Neuronal stem cell (in vitro differentiated cells): Measurements from ENCODE around the gene CASK.

Experiments used
- DNase-seq: peaks from one replicate; pipeline ENCODE4 v3.0.0-alpha.2; 2013; ENCODE audit warnings: low spot score
- H2AFZ ChIP-seq: one replicate; pipeline ENCODE4 v1.6.1; 2013; ENCODE audit warnings: mild to moderate bottlenecking, low read length, inconsistent platforms
- H2AK5ac ChIP-seq: 2 replicates; pipeline ENCODE4 v1.6.1; 2013; ENCODE audit warnings: low read depth, mild to moderate bottlenecking, inconsistent platforms, low read length, moderate library complexity, mixed read lengths
- H2BK120ac ChIP-seq: 2 replicates; pipeline ENCODE4 v1.6.1; 2013; ENCODE audit warnings: low read depth, mild to moderate bottlenecking, inconsistent platforms, low read length, moderate library complexity, mixed read lengths
- H2BK12ac ChIP-seq: one replicate; pipeline ENCODE4 v1.6.1; 2013; ENCODE audit warnings: low read length, inconsistent platforms
- H2BK15ac ChIP-seq: 2 replicates; pipeline ENCODE4 v1.6.1; 2013; ENCODE audit warnings: mild to moderate bottlenecking, low read length, inconsistent platforms, mixed read lengths
- H2BK5ac ChIP-seq: one replicate; pipeline ENCODE4 v1.6.1; 2013; ENCODE audit warnings: inconsistent platforms, mild to moderate bottlenecking, low read length, moderate library complexity
- H3K14ac ChIP-seq: one replicate; pipeline ENCODE4 v1.6.1; 2013; ENCODE audit warnings: low read length, inconsistent platforms
- H3K18ac ChIP-seq: 2 replicates; pipeline ENCODE4 v1.6.1; 2013; ENCODE audit warnings: low read length, inconsistent platforms
- H3K23ac ChIP-seq: 2 replicates; pipeline ENCODE4 v1.6.1; 2013; ENCODE audit warnings: low read depth, mild to moderate bottlenecking, mixed read lengths, low read length, inconsistent platforms; ENCODE audit not compliant: poor library complexity
- H3K27ac ChIP-seq: replicated peaks from 3 replicates; pipeline ENCODE4 v1.5.1; 2013; ENCODE audit warnings: low read length, inconsistent platforms
- H3K27me3 ChIP-seq, 3 experiments: 2 replicates each; pipeline ENCODE4 v1.6.1; 2013; ENCODE audit warnings: low read length in 3 of 3, mild to moderate bottlenecking in 2 of 3, inconsistent platforms in 1 of 3, low read depth in 1 of 3, mixed read lengths in 1 of 3, moderate library complexity in 1 of 3; ENCODE audit not compliant: control insufficient read depth in 3 of 3, insufficient read depth in 3 of 3
- H3K36me3 ChIP-seq, 2 donors: replicated peaks in 1 of 2; 2 replicates each; pipeline ENCODE4 v1.6.1; 2013; ENCODE audit warnings: low read length in 2 of 2; ENCODE audit not compliant: control insufficient read depth in 2 of 2, insufficient read depth in 2 of 2
- H3K4ac ChIP-seq: 2 replicates; pipeline ENCODE4 v1.6.1; 2013; ENCODE audit warnings: inconsistent platforms, mild to moderate bottlenecking, low read length, moderate library complexity
- H3K4me1 ChIP-seq, 2 donors: 1 replicate in 1 of 2; 2 replicates in 1 of 2; pipeline ENCODE4 v1.6.1; 2013; ENCODE audit warnings: low read length in 2 of 2, low read depth in 1 of 2; ENCODE audit not compliant: control insufficient read depth in 2 of 2, insufficient read depth in 1 of 2
- H3K4me2 ChIP-seq: one replicate; pipeline ENCODE4 v1.6.1; 2013; ENCODE audit warnings: mild to moderate bottlenecking, low read length, inconsistent platforms; ENCODE audit not compliant: insufficient read depth, poor library complexity, severe bottlenecking
- H3K4me3 ChIP-seq, 2 donors: 2 replicates each; pipeline ENCODE4 v1.5.1; 2013; ENCODE audit warnings: low read length in 2 of 2, mild to moderate bottlenecking in 2 of 2, inconsistent platforms in 1 of 2, moderate library complexity in 1 of 2
- H3K79me1 ChIP-seq: one replicate; pipeline ENCODE4 v1.6.1; 2013; ENCODE audit warnings: low read depth, mild to moderate bottlenecking, inconsistent platforms, low read length, moderate library complexity
- H3K9ac ChIP-seq: one replicate; pipeline ENCODE4 v1.6.1; 2013; ENCODE audit warnings: mild to moderate bottlenecking, low read depth, low read length, inconsistent platforms; ENCODE audit not compliant: poor library complexity
- H3K9me3 ChIP-seq, 2 donors: replicated peaks in 1 of 2; 2 replicates each; pipeline versions ENCODE3 to v1.6.1; 2013; ENCODE audit warnings: low read length in 2 of 2, mild to moderate bottlenecking in 2 of 2, inconsistent platforms in 1 of 2, low read depth in 1 of 2, mixed read lengths in 1 of 2, moderate library complexity in 1 of 2; ENCODE audit not compliant: control insufficient read depth in 2 of 2, insufficient read depth in 1 of 2
- H4K8ac ChIP-seq: one replicate; pipeline ENCODE4 v1.6.1; 2013; ENCODE audit warnings: low read depth, mild to moderate bottlenecking, inconsistent platforms, low read length, moderate library complexity
- H4K91ac ChIP-seq: one replicate; pipeline ENCODE4 v1.6.1; 2013; ENCODE audit warnings: low read length, low read depth, mild to moderate bottlenecking, inconsistent platforms; ENCODE audit not compliant: poor library complexity
- WGBS, 2 donors: extraction: QIAGEN DNeasy Blood & Tissue Kit; methylation state at CpG; one replicate each; pipeline ENCODE4 v1.1.7; 2013; ENCODE audit warnings: missing lambda C conversion rate in 2 of 2, mixed read lengths in 1 of 2; ENCODE audit not compliant: insufficient read length in 2 of 2, insufficient replicate concordance in 1 of 2; ENCODE audit errors: extremely low coverage in 2 of 2; 5-methylcytosine and 5-hydroxymethylcytosine counted together

The CASK gene

GRCh38 chrX:41718481-41719235 lies 204.7 kb downstream of the CASK start:
- no peak overlapping the region for H3K23ac ChIP-seq
- no peak overlapping the region for H2BK15ac ChIP-seq
- H2BK12ac ChIP-seq = no peak overlapping the region
- H3K18ac ChIP-seq = no peak overlapping the region
- H3K4ac ChIP-seq = no peak overlapping the region
- no peaks in the 10 kb centered on the region for H3K27me3 ChIP-seq
- WGBS, 2 donors = no CpG with 5 or more reads among the region's 4 CpGs
- no peaks in the 10 kb centered on the region for H3K36me3 ChIP-seq
- H2BK120ac ChIP-seq = no peak overlapping the region
- H2BK5ac ChIP-seq = no peak overlapping the region
- no peak overlapping the region for H4K91ac ChIP-seq
- no peak overlapping the region for H2AK5ac ChIP-seq
- no peaks in the 10 kb centered on the region for H3K79me1 ChIP-seq
- H3K4me1 ChIP-seq = peaks cover 3 to 8% of the 10 kb centered on the region in 2 donors
- peak overlapping the region; percentile 77 for H3K27ac ChIP-seq
- H3K9ac ChIP-seq = no peak overlapping the region
- H3K4me3 ChIP-seq = no peak overlapping the region
- no peak overlapping the region for H3K14ac ChIP-seq
- H2AFZ ChIP-seq = no peak overlapping the region
- H3K9me3 ChIP-seq = peaks cover 2 to 15% of the 10 kb centered on the region in 2 donors
- no peak overlapping the region for H4K8ac ChIP-seq
- peak; percentile 23 for DNase-seq
- peak overlapping the region; percentile 11 for H3K4me2 ChIP-seq

- Histone ChIP-seq H4K8ac (no peak overlapping the region), H3K79me1 (no peaks in the 10 kb centered on the region), H3K4me3 (no peak overlapping the region), H3K9me3 (peaks cover 2 to 15% of the 10 kb centered on the region in 2 donors), H3K4me2 (no peak overlapping the region), H3K4ac (no peak overlapping the region), H2BK5ac (no peak overlapping the region), H2BK15ac (no peak overlapping the region), H3K23ac (no peak overlapping the region), H3K9ac (no peak overlapping the region), H3K4me1 (peaks cover 3 to 8% of the 10 kb centered on the region in 2 donors), H3K27ac (no peak overlapping the region), H2AFZ (no peak overlapping the region), H3K14ac (no peak overlapping the region), H4K91ac (no peak overlapping the region), H2BK120ac (no peak overlapping the region), H2AK5ac (no peak overlapping the region), H2BK12ac (no peak overlapping the region), H3K18ac (no peak overlapping the region), H3K36me3 (no peaks in the 10 kb centered on the region), H3K27me3 (no peaks in the 10 kb centered on the region)
- no peak for DNase-seq
- WGBS, 2 donors = no CpG with 5 or more reads among the region's 12 CpGs
Measured at GRCh38 chrX:41716767-41717473, 206.4 kb downstream of the CASK start.

- Histone ChIP-seq H3K18ac (no peak overlapping the region), H4K8ac (no peak overlapping the region), H3K4me3 (no peak overlapping the region), H2AFZ (no peak overlapping the region), H3K14ac (no peak overlapping the region), H3K27ac (no peak overlapping the region), H3K27me3 (no peaks in the 10 kb centered on the region), H3K4me2 (no peak overlapping the region), H2AK5ac (no peak overlapping the region), H3K4me1 (peaks cover 3 to 8% of the 10 kb centered on the region in 2 donors), H2BK15ac (no peak overlapping the region), H3K23ac (no peak overlapping the region), H2BK5ac (no peak overlapping the region), H3K79me1 (no peaks in the 10 kb centered on the region), H4K91ac (no peak overlapping the region), H3K36me3 (no peaks in the 10 kb centered on the region), H2BK12ac (no peak overlapping the region), H3K9ac (no peak overlapping the region), H2BK120ac (no peak overlapping the region), H3K9me3 (peaks cover 2 to 15% of the 10 kb centered on the region in 2 donors), H3K4ac (no peak overlapping the region)
- DNase-seq = no peak
- WGBS, 2 donors = no CpG with 5 or more reads among the region's 5 CpGs
Measured at GRCh38 chrX:41716222-41716621, 207.1 kb downstream of the CASK start.

GRCh38 chrX:41711021-41711667 lies 212.2 kb downstream of the CASK start:
- Histone ChIP-seq H3K27ac (no peak overlapping the region), H2AFZ (no peak overlapping the region), H3K79me1 (no peaks in the 10 kb centered on the region), H2BK12ac (no peak overlapping the region), H3K27me3 (no peaks in the 10 kb centered on the region), H3K4me3 (no peak overlapping the region), H4K8ac (no peak overlapping the region), H2BK15ac (no peak overlapping the region), H3K9me3 (no peaks in the 10 kb centered on the region), H2BK5ac (no peak overlapping the region), H4K91ac (no peak overlapping the region), H3K14ac (no peak overlapping the region), H2AK5ac (no peak overlapping the region), H3K4ac (no peak overlapping the region), H3K4me1 (no peaks in the 10 kb centered on the region), H3K23ac (no peak overlapping the region), H2BK120ac (no peak overlapping the region), H3K4me2 (no peak overlapping the region), H3K36me3 (no peaks in the 10 kb centered on the region), H3K18ac (no peak overlapping the region), H3K9ac (no peak overlapping the region)
- WGBS, 2 donors = no CpG with 5 or more reads among the region's 5 CpGs
- no peak for DNase-seq
